Measurements from ENCODE around the gene SCAMP3. TPM values are rescaled to one million over a fixed set of nuclear protein-coding genes. Genes with fewer than 3 reads are reported as not detected.
A peak's percentile ranks its signal among the peaks of the same experiment; 100 is the strongest.

Gene SCAMP3
- total RNA-seq, 2 donors from 2014 or later, result 34.7 to 37.3 TPM

- intact Hi-C loops (cut with DNase I), result no loop called here
- DNase-seq (ENCODE audit: low spot score), result no peak
Measured at GRCh38 chr1:155287987-155288543, 25.9 kb upstream of the SCAMP3 start.

DNA sequence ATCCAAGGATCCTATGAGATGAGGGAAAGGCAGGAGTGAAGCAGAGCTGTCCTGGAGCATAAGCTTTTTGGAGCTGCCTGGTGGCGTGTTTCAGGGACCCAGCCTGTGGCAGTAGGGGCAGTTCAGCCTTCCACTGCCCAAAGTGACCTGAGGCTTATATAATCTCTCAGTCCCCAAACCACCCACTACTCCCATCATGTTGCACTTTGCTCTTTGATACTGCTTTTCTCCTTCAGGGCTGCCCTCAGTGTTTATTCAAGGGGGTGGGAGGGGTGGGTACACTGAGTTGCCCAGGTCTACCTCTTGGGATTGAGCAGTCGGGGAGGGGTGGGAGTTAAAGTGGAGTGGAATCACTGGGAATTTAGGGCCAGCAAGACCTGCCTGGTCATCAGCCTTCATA, 24.4 kb upstream of the SCAMP3 start:
- no peak for DNase-seq (ENCODE audit: low spot score)
- intact Hi-C loops (cut with DNase I), result no loop called here

DNA sequence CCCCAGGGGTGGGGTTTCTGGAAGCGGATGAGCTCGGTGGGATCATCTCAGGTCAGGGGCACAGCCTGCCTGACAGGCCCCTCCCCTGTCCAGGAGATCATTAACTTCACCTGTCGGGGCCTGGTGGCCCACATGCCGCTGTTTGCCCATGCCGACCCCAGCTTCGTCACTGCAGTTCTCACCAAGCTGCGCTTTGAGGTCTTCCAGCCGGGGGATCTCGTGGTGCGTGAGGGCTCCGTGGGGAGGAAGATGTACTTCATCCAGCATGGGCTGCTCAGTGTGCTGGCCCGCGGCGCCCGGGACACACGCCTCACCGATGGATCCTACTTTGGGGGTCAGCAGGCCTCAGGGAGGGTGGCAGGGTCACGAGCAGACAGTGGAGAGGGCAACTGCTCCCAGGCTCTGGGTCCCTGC, 23.5 kb upstream of the SCAMP3 start:
- DNase-seq (ENCODE audit: low spot score), result no peak
- intact Hi-C loops (cut with DNase I), result no loop called here

GRCh38 chr1:155285063-155285462, 22.9 kb upstream of the SCAMP3 start:
- intact Hi-C loops (cut with DNase I), result no loop called here
- DNase-seq (ENCODE audit: low spot score), result no peak

DNA sequence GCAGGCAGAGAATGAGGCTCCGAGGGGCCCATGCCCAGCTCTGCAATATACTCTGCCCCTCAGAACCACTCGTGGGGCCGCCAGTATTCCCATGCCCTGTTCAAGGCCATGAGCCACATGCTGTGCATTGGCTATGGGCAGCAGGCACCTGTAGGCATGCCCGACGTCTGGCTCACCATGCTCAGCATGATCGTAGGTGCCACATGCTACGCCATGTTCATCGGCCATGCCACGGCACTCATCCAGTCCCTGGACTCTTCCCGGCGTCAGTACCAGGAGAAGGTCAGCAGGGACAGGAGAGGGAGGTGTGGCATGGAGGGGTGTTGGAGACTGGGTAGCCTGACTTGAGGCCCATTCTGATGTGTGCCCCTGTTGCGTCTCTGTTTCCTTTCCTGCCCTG, 22.3 kb upstream of the SCAMP3 start:
- intact Hi-C loops (cut with DNase I), result no loop called here
- DNase-seq (ENCODE audit: low spot score), result no peak

DNA sequence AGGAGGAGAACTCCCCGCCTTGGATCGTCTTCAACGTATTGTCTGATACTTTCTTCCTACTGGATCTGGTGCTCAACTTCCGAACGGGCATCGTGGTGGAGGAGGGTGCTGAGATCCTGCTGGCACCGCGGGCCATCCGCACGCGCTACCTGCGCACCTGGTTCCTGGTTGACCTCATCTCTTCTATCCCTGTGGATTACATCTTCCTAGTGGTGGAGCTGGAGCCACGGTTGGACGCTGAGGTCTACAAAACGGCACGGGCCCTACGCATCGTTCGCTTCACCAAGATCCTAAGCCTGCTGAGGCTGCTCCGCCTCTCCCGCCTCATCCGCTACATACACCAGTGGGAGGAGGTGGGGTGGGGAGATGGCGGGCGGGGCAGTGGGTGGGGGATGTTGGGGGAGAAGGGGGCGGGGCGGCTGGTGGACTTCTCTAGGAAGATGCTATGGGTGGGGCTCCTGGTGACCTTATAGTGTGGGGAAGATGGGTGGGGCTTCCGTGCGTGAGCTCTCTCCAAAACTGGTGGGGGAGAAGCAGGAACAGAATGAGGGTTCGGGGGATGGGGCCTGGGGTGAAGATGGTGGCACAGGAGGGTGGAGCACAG, 20.4 kb upstream of the SCAMP3 start:
- intact Hi-C loops (cut with DNase I), result no loop called here
- DNase-seq (ENCODE audit: low spot score), result no peak

GRCh38 chr1:155279268-155279667, 17.1 kb upstream of the SCAMP3 start:
- intact Hi-C loops (cut with DNase I), result loop anchor here (5.0 kb wide), 1 partner anchor 43 kb away; the partner anchor contains the start of gene RUSC1 (in 2 of the 2)
- no peak for DNase-seq (ENCODE audit: low spot score)

DNA sequence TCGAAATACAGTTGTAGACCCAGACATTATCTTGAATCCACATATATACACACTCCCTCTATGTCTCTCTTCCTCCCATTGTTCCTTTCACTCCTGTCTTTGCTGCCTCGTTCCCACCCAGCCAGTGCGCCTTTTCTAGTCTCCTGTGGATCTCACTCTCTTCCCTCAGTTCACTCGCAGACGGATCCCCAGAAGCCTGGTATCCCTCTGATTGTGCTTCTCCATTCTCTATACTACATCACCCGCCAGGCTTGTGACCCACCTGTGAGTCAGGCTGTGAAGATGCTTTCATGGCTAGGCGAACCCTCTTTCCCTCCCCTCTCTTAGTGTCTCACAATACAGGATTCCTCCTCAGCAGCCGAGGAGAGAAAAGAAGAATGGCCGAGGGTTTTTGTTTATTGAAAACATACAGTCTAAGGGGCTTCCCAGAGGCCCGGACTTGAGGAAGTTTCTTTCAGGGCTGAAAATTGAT, 16.6 kb upstream of the SCAMP3 start:
- no peak for DNase-seq (ENCODE audit: low spot score)
- intact Hi-C loops (cut with DNase I), result loop anchor here (5.0 kb wide), 1 partner anchor 44 kb away; the partner anchor contains the start of gene RUSC1 (in 2 of the 2)

DNA sequence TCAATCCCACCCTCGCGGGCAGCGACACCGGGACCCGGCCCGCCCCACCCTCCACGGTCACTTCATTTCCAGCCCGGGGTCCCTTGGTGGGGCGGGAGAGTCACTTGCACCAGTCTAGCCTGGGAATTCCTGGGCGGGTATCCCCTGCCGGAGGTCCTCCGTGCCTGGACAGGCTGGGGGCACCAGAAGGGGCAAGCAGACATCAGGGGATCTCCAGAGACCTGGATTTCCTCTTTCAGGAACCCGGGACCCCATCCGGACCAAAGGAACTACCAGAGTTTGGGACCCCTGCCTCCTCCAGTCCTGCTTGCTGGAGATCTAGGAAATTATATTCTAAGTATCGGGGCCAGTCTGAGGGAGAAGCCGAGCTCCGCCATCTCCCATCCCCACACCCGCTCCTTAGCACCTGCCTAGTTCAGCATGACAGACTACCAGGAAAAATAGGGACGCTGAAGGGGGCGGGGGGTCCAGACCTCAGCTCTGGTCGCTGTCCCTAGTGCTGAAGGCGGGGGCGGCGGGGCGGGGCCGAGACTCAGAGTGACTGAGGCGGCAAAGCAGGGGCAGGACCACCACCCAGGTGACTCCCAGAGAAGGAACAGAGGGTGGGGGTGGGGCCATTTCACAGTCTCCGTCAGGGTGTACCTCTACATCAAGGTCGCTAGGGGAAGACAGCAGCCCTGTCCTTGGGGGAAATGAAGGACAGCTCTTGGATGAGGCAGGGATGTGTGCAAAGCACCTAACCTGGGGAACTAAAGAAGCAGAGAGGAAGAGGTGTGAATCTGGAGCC, 15.9 kb upstream of the SCAMP3 start:
- intact Hi-C loops (cut with DNase I), result loop anchor here (5.0 kb wide), 1 partner anchor 44 kb away; the partner anchor contains the start of gene RUSC1 (in 2 of the 2)
- no peak for DNase-seq (ENCODE audit: low spot score)

DNA sequence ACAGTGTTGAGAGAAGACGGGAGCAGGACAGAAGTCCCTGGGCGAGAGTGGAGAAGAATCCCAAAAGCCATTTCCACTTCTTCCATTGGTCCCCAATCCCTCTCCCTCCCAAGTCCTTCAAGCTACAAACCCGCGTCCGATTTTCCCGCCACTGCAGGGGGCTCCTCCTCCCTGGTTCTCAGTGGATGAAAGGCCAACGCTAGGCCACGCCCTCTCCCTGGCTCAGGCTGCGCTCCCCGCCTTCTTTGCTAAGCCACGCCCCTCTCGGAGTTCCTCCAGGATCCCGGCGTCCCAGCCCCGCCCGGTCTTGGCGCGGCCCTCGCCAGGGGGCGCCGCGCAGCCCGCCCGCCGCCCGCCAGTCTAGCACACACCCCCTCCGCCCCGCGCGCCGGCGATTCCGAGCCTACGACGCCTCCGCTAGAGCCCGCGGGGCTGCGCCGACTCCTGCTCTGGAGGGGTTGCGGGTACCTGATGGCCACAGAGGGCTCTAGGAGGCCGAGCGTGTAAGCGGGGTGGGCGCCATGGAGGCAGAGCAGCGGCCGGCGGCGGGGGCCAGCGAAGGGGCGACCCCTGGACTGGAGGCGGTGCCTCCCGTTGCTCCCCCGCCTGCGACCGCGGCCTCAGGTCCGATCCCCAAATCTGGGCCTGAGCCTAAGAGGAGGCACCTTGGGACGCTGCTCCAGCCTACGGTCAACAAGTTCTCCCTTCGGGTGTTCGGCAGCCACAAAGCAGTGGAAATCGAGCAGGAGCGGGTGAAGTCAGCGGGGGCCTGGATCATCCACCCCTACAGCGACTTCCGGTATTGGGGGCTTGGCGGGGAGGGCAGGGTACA, 15.1 kb upstream of the SCAMP3 start, which contains the start of gene HCN3:
Gene HCN3 (plus strand): TSS at position 394 of the 832 bp plus-strand sequence. CDS start 128 bp downstream, at position 522.
- intact Hi-C loops (cut with DNase I), result loop anchor here (5.0 kb wide), 1 partner anchor 45 kb away; the partner anchor contains the start of gene RUSC1 (in 2 of the 2)
- DNase-seq (ENCODE audit: low spot score), result peak; percentile 99

- intact Hi-C loops (cut with DNase I), result loop anchor here in 1 of 2 donors (2.0 kb wide), 1 partner anchor 17 kb away; no protein-coding TSS in a partner anchor
- DNase-seq (ENCODE audit: low spot score), result peak; percentile 99
Measured at GRCh38 chr1:155273343-155274245, 11.4 kb upstream of the SCAMP3 start, which contains the start of gene CLK2. CLK2 (minus strand) TSS chr1:155273504; CDS start chr1:155270977, 2,527 bp downstream.

GRCh38 chr1:155272466-155273342, 10.5 kb upstream of the SCAMP3 start:
- intact Hi-C loops (cut with DNase I), result no loop called here
- DNase-seq (ENCODE audit: low spot score), result peak; percentile 90

GRCh38 chr1:155269381-155269780, 7.2 kb upstream of the SCAMP3 start:
- intact Hi-C loops (cut with DNase I), result no loop called here
- DNase-seq (ENCODE audit: low spot score), result no peak

GRCh38 chr1:155268630-155269029, 6.5 kb upstream of the SCAMP3 start:
- intact Hi-C loops (cut with DNase I), result no loop called here
- peak; percentile 72 for DNase-seq (ENCODE audit: low spot score)

DNA sequence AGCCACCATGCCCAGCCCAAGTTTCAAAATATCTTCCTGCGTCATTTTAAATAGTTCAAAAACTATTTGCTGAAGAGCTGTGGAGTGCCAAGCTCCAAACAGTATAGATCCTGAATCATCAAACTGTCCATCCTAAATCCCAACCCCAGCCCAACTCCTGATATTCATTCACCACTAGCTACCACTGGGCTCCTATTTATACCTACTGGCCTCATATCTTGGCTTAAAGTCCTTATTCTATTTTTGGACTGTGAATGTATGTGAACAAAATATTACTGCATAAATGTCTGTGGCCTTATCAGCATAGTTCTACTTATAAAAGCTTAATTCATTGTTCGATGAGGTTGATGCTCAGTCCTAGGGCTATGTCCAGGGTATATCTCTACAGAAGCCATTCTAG, 5.2 kb upstream of the SCAMP3 start:
- DNase-seq (ENCODE audit: low spot score), result no peak
- intact Hi-C loops (cut with DNase I), result no loop called here

GRCh38 chr1:155266553-155266952, 4.4 kb upstream of the SCAMP3 start:
- DNase-seq (ENCODE audit: low spot score), result no peak
- intact Hi-C loops (cut with DNase I), result no loop called here

DNA sequence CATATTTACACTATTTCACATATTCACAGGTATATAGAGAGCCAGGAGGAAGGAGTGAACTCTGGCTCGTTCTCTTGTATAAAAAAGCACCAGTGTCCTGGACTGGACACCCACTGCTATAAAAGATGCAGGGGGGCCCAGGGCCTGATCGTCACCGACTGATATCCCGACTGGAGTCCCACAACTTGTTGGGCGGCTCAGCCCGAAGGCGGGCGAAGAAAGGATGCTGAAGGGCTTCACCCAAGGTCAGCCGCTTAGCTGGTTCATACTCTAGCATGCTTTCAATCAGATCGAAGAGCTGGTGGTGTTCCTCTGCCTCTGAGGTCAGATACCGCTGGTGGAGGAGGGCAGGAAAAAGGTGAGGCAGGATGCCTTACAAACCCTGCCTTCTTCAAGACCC, 907 bp upstream of the SCAMP3 start:
- DNase-seq (ENCODE audit: low spot score), result no peak
- intact Hi-C loops (cut with DNase I), result no loop called here
